K562 (cell line): ENCODE data around the gene FAAH. TPM values are rescaled to one million over a fixed set of nuclear protein-coding genes. Genes with fewer than 3 reads are reported as not detected.
A peak's percentile ranks its signal among the peaks of the same experiment; 100 is the strongest.

Experiments
- ATAC-seq: fragments of 200-7000 bp; cut with Tn5 transposase; 3 replicates; pipeline ENCODE4 v1.9.1; 2020; ENCODE audit warnings: moderate library complexity
- BruUV-seq: library from RNA; stranded (reverse); fragments of 400-500 nt; replicated peaks from 2 replicates; lab custom pipeline; 2021; lab: Mats Ljungman, UMichigan
- CTCF ChIA-PET: fragments of 300-600 bp; formaldehyde crosslinking; extraction: SDS; loops from one replicate; lab custom pipeline; 2021; ENCODE audit warnings: low intra/inter-chr PET ratio; lab: Yijun Ruan, JAX
- POLR2A ChIA-PET: fragments of 300-600, 350-650 bp; sonication (Branson Sonifier 250); formaldehyde crosslinking; extraction: SDS; loops from one replicate; lab custom pipeline; 2021; ENCODE audit warnings: antibody characterized with exemption, inconsistent platforms; lab: Yijun Ruan, JAX
- DNase-seq, 4 experiments: peaks; one replicate each; pipeline versions ENCODE4 v3.0.0 to v3.0.0-alpha.2; 2011 to 2018; ENCODE audit warnings: low spot score in 3 of 4, mixed read lengths in 3 of 4; ENCODE audit errors: extremely low read depth in 1 of 4
- FAIRE-seq: peaks from 2 replicates; lab custom pipeline; 2011; peaks lifted over from hg19 to GRCh38; lab: Jason Lieb, UNC
- H2AFZ ChIP-seq: 2 replicates; pipeline ENCODE4 v1.6.0; 2011; ENCODE audit warnings: low read depth, low read length, control low read depth, inconsistent platforms
- H3K27ac ChIP-seq: fragments of 200-600 bp; 3 replicates; pipeline ENCODE4 v1.8.0; 2011; ENCODE audit warnings: low read depth, mild to moderate bottlenecking, control low read depth, inconsistent platforms, low read length, moderate library complexity, mixed read lengths; ENCODE audit errors: extremely low read depth
- H3K27me3 ChIP-seq, 2 experiments: fragments of 300-600 bp in 1 of 2; 2 replicates in 1 of 2; 3 replicates in 1 of 2; pipeline versions ENCODE4 v1.6.0 to v1.8.0; 2011; ENCODE audit warnings: inconsistent platforms in 2 of 2, low read length in 2 of 2, mild to moderate bottlenecking in 1 of 2, mixed read lengths in 1 of 2, moderate library complexity in 1 of 2; ENCODE audit not compliant: control insufficient read depth in 2 of 2, insufficient read depth in 2 of 2
- H3K36me3 ChIP-seq: fragments of 300-600 bp; 3 replicates; pipeline ENCODE4 v1.8.0; 2011; ENCODE audit warnings: mild to moderate bottlenecking, low read length, inconsistent platforms; ENCODE audit not compliant: control insufficient read depth, insufficient read depth
- H3K4me1 ChIP-seq, 2 experiments: fragments of 200-600 bp in 1 of 2; replicated peaks in 1 of 2; 2 replicates in 1 of 2; 3 replicates in 1 of 2; pipeline versions ENCODE4 v1.5.1 to v1.8.0; 2011; ENCODE audit warnings: inconsistent platforms in 2 of 2, low read length in 2 of 2, mild to moderate bottlenecking in 1 of 2, mixed read lengths in 1 of 2, moderate library complexity in 1 of 2; ENCODE audit not compliant: control insufficient read depth in 2 of 2, insufficient read depth in 2 of 2
- H3K4me2 ChIP-seq: 2 replicates; pipeline ENCODE4 v1.6.1; 2011; ENCODE audit warnings: low read length, control low read depth, inconsistent platforms, mixed read lengths; ENCODE audit not compliant: insufficient read depth
- H3K4me3 ChIP-seq: fragments of 200-600 bp; sonication (generic), shearing (Covaris generic); 2 replicates; pipeline ENCODE4 v1.5.1; 2016; ENCODE audit warnings: control low read depth, inconsistent platforms
- H3K79me2 ChIP-seq: fragments of 200-600 bp; 3 replicates; pipeline ENCODE4 v1.8.0; 2011; ENCODE audit warnings: low read length, inconsistent platforms; ENCODE audit not compliant: control insufficient read depth, insufficient read depth
- H3K9ac ChIP-seq, 2 experiments: 2 replicates each; pipeline versions ENCODE4 v1.6.0 to v1.6.1; 2011; ENCODE audit warnings: low read depth in 2 of 2, low read length in 2 of 2, control low read depth in 1 of 2, inconsistent platforms in 1 of 2, mild to moderate bottlenecking in 1 of 2, mixed read lengths in 1 of 2; ENCODE audit not compliant: insufficient read depth in 1 of 2
- H3K9me1 ChIP-seq: one replicate; pipeline ENCODE4 v1.6.0; 2011; ENCODE audit warnings: inconsistent platforms, mild to moderate bottlenecking, low read length, moderate library complexity; ENCODE audit not compliant: control insufficient read depth, insufficient read depth
- H3K9me3 ChIP-seq: replicated peaks from 2 replicates; pipeline ENCODE4 v1.5.1; 2011; ENCODE audit warnings: low read depth, low read length, inconsistent platforms; ENCODE audit not compliant: control insufficient read depth, insufficient read depth
- H4K20me1 ChIP-seq: replicated peaks from 2 replicates; pipeline ENCODE4 v1.6.1; 2011; ENCODE audit warnings: low read length, inconsistent platforms, mixed read lengths; ENCODE audit not compliant: control insufficient read depth, insufficient read depth
- ARID2 ChIP-seq: fragments of 450-650 bp; IDR thresholded peaks from 2 replicates; pipeline ENCODE4 v1.6.1; 2017; ENCODE audit warnings: antibody characterized with exemption, mild to moderate bottlenecking
- ELF1 ChIP-seq: fragments of 200-800 bp; sonication (Bioruptor generic); IDR thresholded peaks from 2 replicates; pipeline ENCODE4 v1.6.1; 2016; ENCODE audit warnings: missing genetic modification characterization, missing compliant biosample characterization
- PHB2 ChIP-seq: fragments of 450-650 bp; IDR thresholded peaks from 2 replicates; pipeline ENCODE4 v1.6.1; 2017; ENCODE audit warnings: low read depth
- RAD21 ChIP-seq, 2 experiments: fragments of 250-450 bp in 1 of 2; fragments of 450-650 bp in 1 of 2; sonication (Bioruptor Pico) in 1 of 2; formaldehyde crosslinking in 1 of 2; IDR thresholded peaks in 1 of 2; conservative IDR thresholded peaks in 1 of 2; 2 replicates each; pipeline versions ENCODE4 v1.4.0 to v1.8.0; 2020 to 2022; ENCODE audit warnings: mild to moderate bottlenecking in 2 of 2, moderate library complexity in 1 of 2
- WGBS: fragments of 100-300 bp; shearing (Covaris generic); methylation state at CpG from one replicate; pipeline ENCODE4 v1.1.6; 2016; ENCODE audit warnings: low coverage, mixed read lengths; ENCODE audit not compliant: insufficient coverage; ENCODE audit errors: missing lambda C conversion rate; 5-methylcytosine and 5-hydroxymethylcytosine counted together
- in situ Hi-C: fragments of 300-500 bp; cut with MboI; formaldehyde crosslinking; loops from 4 replicates; pipeline ENCODE4 v1.15.0; 2018; ENCODE audit warnings: inconsistent platforms, mixed read lengths
- intact Hi-C: fragments of 100-400 bp; cut with micrococcal nuclease; formaldehyde crosslinking; loops from 2 replicates; pipeline ENCODE4 v1.14.2; 2022
- polyA plus RNA-seq, 8 experiments: library from polyadenylated mRNA; depleted of rRNA in 4 of 8; stranded (reverse) in 5 of 8; unstranded in 3 of 8; fragments of >200 nt; fragmentation: Nextera tagmentation in 2 of 8; fragmentation: Illumina TruSeq in 1 of 8; extraction: Ambion mirVana in 2 of 8; extraction: Trizol in 1 of 8; gene quantifications; 2 replicates each; pipeline versions ENCODE4 v1.2.1 to v1.2.3, GENCODE V29; 2011 to 2014; ENCODE audit warnings: inconsistent platforms in 1 of 8, missing spikeins in 1 of 8
- total RNA-seq, 7 experiments: library from RNA; depleted of rRNA in 6 of 7; stranded (reverse); fragments of >200 nt in 6 of 7; fragmentation: Illumina TruSeq in 2 of 7; extraction: Trizol in 2 of 7; gene quantifications; 2 replicates each; pipeline versions ENCODE4 v1.2.1 to v1.2.3, GENCODE V29; 2011 to 2021; ENCODE audit warnings: low replicate concordance in 1 of 7
- TF ChIP-seq, protein P1 (sequence below), 2 experiments: fragments of 450-650 bp; formaldehyde crosslinking in 1 of 2; IDR thresholded peaks; 2 replicates each; pipeline versions ENCODE4 v1.4.0 to v1.6.1; 2014 to 2020; ENCODE audit warnings: mild to moderate bottlenecking in 2 of 2, borderline replicate concordance in 1 of 2, low read depth in 1 of 2

The FAAH gene
- total and polyA plus RNA-seq, 9 of the 15 experiments (the other 6 are each of a cell fraction or from before 2014, with no cell fraction given), result 0.06 to 1.1 (median 0.32) TPM

- Histone ChIP-seq H3K79me2 (no peaks in the 10 kb centered on the region), H3K9me1 (no peaks in the 10 kb centered on the region), H3K9ac (no peak overlapping the region), H3K4me1 (peaks cover 15 to 38% of the 10 kb centered on the region in 2 experiments), H2AFZ (no peak overlapping the region), H3K9me3 (no peaks in the 10 kb centered on the region), H3K27me3 (no peaks in the 10 kb centered on the region), H3K4me3 (no peak overlapping the region), H3K36me3 (no peaks in the 10 kb centered on the region), H4K20me1 (0 out of 2 replicates have a peak, but pooled peaks cover 3% of the 10 kb centered on the region), H3K27ac (no peak overlapping the region), H3K4me2 (no peak overlapping the region)
- no peak for FAIRE-seq
- DNase-seq, result no peak
- BruUV-seq, result no TSS peak
- intact Hi-C loops (no loop called here), in situ Hi-C loops (no loop called here)
- ChIA-PET POLR2A (interaction anchor here (0.6 to 1.3 kb wide), 2 partner anchors 13 to 85 kb away, joined by 3 to 4 read pairs; no protein-coding TSS in a partner anchor), CTCF (interaction anchor here (0.5 to 7.9 kb wide), 2 partner anchors 85 to 138 kb away, joined by 3 to 144 read pairs; no protein-coding TSS in a partner anchor)
- ATAC-seq, result no peak
- WGBS, result 30% methylated on average over 3 of the region's 3 CpGs
- TF ChIP-seq PHB2 (no peak), ELF1 (tag) (0 out of 2 replicates have a peak, but pooled peaks have one; percentile 10)
These were observed 50.3 kb downstream of the FAAH start for GRCh38 chr1:46444466-46444865.

GRCh38 chr1:46445773-46446256 lies 51.7 kb downstream of the FAAH start:
- H3K4me2 ChIP-seq, result no peak overlapping the region
- ChIA-PET POLR2A (interaction anchor here (0.7 to 1.2 kb wide), 4 partner anchors 9 to 62 kb away, joined by 3 to 4 read pairs (median 3); no protein-coding TSS in a partner anchor), CTCF (interaction anchor here (0.6 to 7.9 kb wide), 5 partner anchors 32 to 103 kb away, joined by 3 to 144 read pairs (median 10); a partner anchor contains a TSS)
- intact Hi-C loops, result no loop called here
- H3K9me3 ChIP-seq, result no peaks in the 10 kb centered on the region
- H3K9ac ChIP-seq, result peak overlapping the region in 1 of 2 experiments; percentile 23; a peak in 1 of 4 replicates
- no peak for ATAC-seq
- 64% methylated on average over 3 of the region's 3 CpGs for WGBS
- H3K4me3 ChIP-seq, result no peak overlapping the region
- DNase-seq, result peak in 1 of 4 experiments; percentile 40
- in situ Hi-C loops, result loop anchor here (5.0 kb wide), 2 partner anchors 81 to 281 kb away; no protein-coding TSS in a partner anchor
- no peaks in the 10 kb centered on the region for H3K79me2 ChIP-seq
- H2AFZ ChIP-seq, result no peak overlapping the region
- 0 out of 2 replicates have a peak, but pooled peaks cover 3% of the 10 kb centered on the region for H4K20me1 ChIP-seq
- BruUV-seq, result no TSS peak
- FAIRE-seq, result peak; percentile 56
- H3K4me1 ChIP-seq, result peaks cover 28 to 48% of the 10 kb centered on the region in 2 experiments
- no peaks in the 10 kb centered on the region for H3K27me3 ChIP-seq
- H3K9me1 ChIP-seq, result no peaks in the 10 kb centered on the region
- H3K27ac ChIP-seq, result no peak overlapping the region
- no peaks in the 10 kb centered on the region for H3K36me3 ChIP-seq
- TF ChIP-seq PHB2 (no peak), RAD21 (CRISPR knock-in tag; conservative IDR thresholded peaks at IDR 0.05 in 1 of 2, IDR thresholded peaks at IDR 0.05 in 1 of 2) (peak in 1 of 2 experiments; percentile 13; a peak in 1 of 4 replicates), ARID2 (no peak)
- TF ChIP-seq, protein P1, sequence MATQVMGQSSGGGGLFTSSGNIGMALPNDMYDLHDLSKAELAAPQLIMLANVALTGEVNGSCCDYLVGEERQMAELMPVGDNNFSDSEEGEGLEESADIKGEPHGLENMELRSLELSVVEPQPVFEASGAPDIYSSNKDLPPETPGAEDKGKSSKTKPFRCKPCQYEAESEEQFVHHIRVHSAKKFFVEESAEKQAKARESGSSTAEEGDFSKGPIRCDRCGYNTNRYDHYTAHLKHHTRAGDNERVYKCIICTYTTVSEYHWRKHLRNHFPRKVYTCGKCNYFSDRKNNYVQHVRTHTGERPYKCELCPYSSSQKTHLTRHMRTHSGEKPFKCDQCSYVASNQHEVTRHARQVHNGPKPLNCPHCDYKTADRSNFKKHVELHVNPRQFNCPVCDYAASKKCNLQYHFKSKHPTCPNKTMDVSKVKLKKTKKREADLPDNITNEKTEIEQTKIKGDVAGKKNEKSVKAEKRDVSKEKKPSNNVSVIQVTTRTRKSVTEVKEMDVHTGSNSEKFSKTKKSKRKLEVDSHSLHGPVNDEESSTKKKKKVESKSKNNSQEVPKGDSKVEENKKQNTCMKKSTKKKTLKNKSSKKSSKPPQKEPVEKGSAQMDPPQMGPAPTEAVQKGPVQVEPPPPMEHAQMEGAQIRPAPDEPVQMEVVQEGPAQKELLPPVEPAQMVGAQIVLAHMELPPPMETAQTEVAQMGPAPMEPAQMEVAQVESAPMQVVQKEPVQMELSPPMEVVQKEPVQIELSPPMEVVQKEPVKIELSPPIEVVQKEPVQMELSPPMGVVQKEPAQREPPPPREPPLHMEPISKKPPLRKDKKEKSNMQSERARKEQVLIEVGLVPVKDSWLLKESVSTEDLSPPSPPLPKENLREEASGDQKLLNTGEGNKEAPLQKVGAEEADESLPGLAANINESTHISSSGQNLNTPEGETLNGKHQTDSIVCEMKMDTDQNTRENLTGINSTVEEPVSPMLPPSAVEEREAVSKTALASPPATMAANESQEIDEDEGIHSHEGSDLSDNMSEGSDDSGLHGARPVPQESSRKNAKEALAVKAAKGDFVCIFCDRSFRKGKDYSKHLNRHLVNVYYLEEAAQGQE (IDR thresholded peaks at IDR 0.05; ENCODE audit: borderline replicate concordance), result peak; percentile 5; the same call in 1 of the 2 replicates
- TF ChIP-seq, protein P1 (CRISPR knock-in tag; IDR thresholded peaks at IDR 0.05; ENCODE audit: low read depth), result no peak
